HG03442 (cell line): ENCODE measurements around the gene FNBP1.
A peak's percentile ranks its signal among the peaks of the same experiment; 100 is the strongest.
"Not testable (repeated sequence)": the region's sequence is repeated elsewhere in the genome, so short reads cannot be mapped to it uniquely, and the experiment has no call there.

ENCODE experiments used
- ATAC-seq: cut with Tn5 transposase; IDR thresholded peaks from one replicate; pipeline ENCODE4 v1.9.1; 2021; ENCODE audit warnings: mild to moderate bottlenecking, moderate library complexity; ENCODE audit not compliant: unreplicated experiment

FNBP1 gene

GRCh38 chr9:129895376-129896268 lies 147.4 kb downstream of the FNBP1 start:
- no peak for ATAC-seq

- ATAC-seq: no peak
These were observed 148.7 kb downstream of the FNBP1 start for GRCh38 chr9:129894120-129894823.

GRCh38 chr9:129891569-129891968 lies 151.4 kb downstream of the FNBP1 start:
- no peak for ATAC-seq

GRCh38 chr9:129890718-129891299 lies 152.2 kb downstream of the FNBP1 start:
- ATAC-seq: not testable (repeated sequence)

- no peak for ATAC-seq
These were observed 152.9 kb downstream of the FNBP1 start for GRCh38 chr9:129889941-129890717.

- no peak for ATAC-seq
These were observed 153.7 kb downstream of the FNBP1 start for GRCh38 chr9:129889122-129889940.

- ATAC-seq: peak; percentile 54
These were observed 154.5 kb downstream of the FNBP1 start for GRCh38 chr9:129888293-129889121.

- ATAC-seq: no peak
These were observed 155.4 kb downstream of the FNBP1 start for GRCh38 chr9:129887334-129888292.

GRCh38 chr9:129886226-129887174 lies 156.5 kb downstream of the FNBP1 start:
- no peak for ATAC-seq

- ATAC-seq: peak; percentile 25
These were observed 157.3 kb downstream of the FNBP1 start for GRCh38 chr9:129885670-129886106.

GRCh38 chr9:129885018-129885669 lies 157.8 kb downstream of the FNBP1 start:
- ATAC-seq: no peak

GRCh38 chr9:129884220-129885017 lies 158.6 kb downstream of the FNBP1 start:
- ATAC-seq: peak; percentile 40

- no peak for ATAC-seq
These were observed 161.3 kb downstream of the FNBP1 start for GRCh38 chr9:129881547-129882324.

GRCh38 chr9:129880654-129881546 lies 162.1 kb downstream of the FNBP1 start:
- ATAC-seq: no peak
